Gastroesophageal sphincter (tissue), 4 donors: ENCODE results near the gene ECPAS. TPM values are rescaled to one million over a fixed set of nuclear protein-coding genes. Genes with fewer than 3 reads are reported as not detected.

ENCODE experiments used
- ATAC-seq: fragments of 150-250 bp; one replicate; pipeline ENCODE4 v1.9.1; 2016; ENCODE audit warnings: mild to moderate bottlenecking, moderate library complexity
- H3K27ac ChIP-seq, 4 donors: fragments of 200-600 bp; sonication (generic) in 3 of 4; 1 replicate in 3 of 4; 2 replicates in 1 of 4; pipeline ENCODE4 v1.5.1; 2016 to 2019
- H3K27me3 ChIP-seq: fragments of 200-600 bp; sonication (generic); one replicate; pipeline ENCODE4 v1.5.1; 2019
- H3K36me3 ChIP-seq, 2 donors: fragments of 200-600 bp; sonication (generic); one replicate each; pipeline ENCODE4 v1.5.1; 2019; ENCODE audit warnings: control low read depth in 1 of 2
- H3K4me1 ChIP-seq, 3 donors: fragments of 200-600 bp; sonication (generic); 1 replicate in 2 of 3; 2 replicates in 1 of 3; pipeline ENCODE4 v1.5.1; 2016 to 2019; ENCODE audit warnings: control low read depth in 2 of 3
- H3K4me3 ChIP-seq, 2 donors: fragments of 200-600 bp; sonication (generic); one replicate each; pipeline ENCODE4 v1.5.1; 2019; ENCODE audit warnings: mild to moderate bottlenecking in 1 of 2, moderate library complexity in 1 of 2
- H3K9me3 ChIP-seq, 3 donors: fragments of 200-600 bp; sonication (generic); one replicate each; pipeline ENCODE4 v1.5.1; 2017 to 2019; ENCODE audit warnings: control low read depth in 2 of 3
- CTCF ChIP-seq, 4 experiments: fragments of 200-600 bp in 2 of 4; fragments of 450-650 bp in 2 of 4; sonication (generic) in 1 of 4; IDR thresholded peaks; one replicate each; pipeline ENCODE4 v1.5.1; 2017 to 2019; ENCODE audit warnings: antibody characterized with exemption in 4 of 4, mild to moderate bottlenecking in 2 of 4, moderate library complexity in 2 of 4
- EP300 ChIP-seq: sonication (generic); formaldehyde crosslinking; IDR thresholded peaks from one replicate; pipeline ENCODE4 v1.6.1; 2017; ENCODE audit warnings: antibody characterized with exemption, mild to moderate bottlenecking
- POLR2A ChIP-seq, 2 donors: fragments of 450-650 bp; IDR thresholded peaks; one replicate each; pipeline ENCODE4 v1.6.1; 2017; ENCODE audit warnings: antibody characterized with exemption in 2 of 2, mild to moderate bottlenecking in 2 of 2, moderate library complexity in 1 of 2
- POLR2AphosphoS5 ChIP-seq: sonication (generic); formaldehyde crosslinking; IDR thresholded peaks from one replicate; pipeline ENCODE4 v1.6.1; 2017; ENCODE audit warnings: antibody characterized with exemption
- WGBS, 2 donors: methylation state at CpG; one replicate each; pipeline ENCODE4 v1.1.5; 2018; ENCODE audit warnings: low coverage in 1 of 2; 5-methylcytosine and 5-hydroxymethylcytosine counted together
- total RNA-seq, 4 donors: library from RNA; depleted of rRNA; stranded (reverse); fragments of >200 nt; gene quantifications; one replicate each; pipeline ENCODE4 v1.1.0, GENCODE V29; 2016

Gene ECPAS
- total RNA-seq, 4 donors from 2014 or later, result 75.5 to 114 (median 94.3) TPM

GRCh38 chr9:111483439-111483857 is 735 bp downstream of the ECPAS start:
- ATAC-seq, result peak; percentile 62
- Histone ChIP-seq H3K27me3 (no peaks in the 10 kb centered on the region), H3K4me3 (peak overlapping the region; percentile 75 to 95), H3K27ac (peak overlapping the region; percentile 89 to 100 (median 95)), H3K4me1 (peaks cover 0 to 47% (median 8%) of the 10 kb centered on the region in 3 donors), H3K9me3 (no peaks in the 10 kb centered on the region), H3K36me3 (no peaks in the 10 kb centered on the region)
- TF ChIP-seq POLR2AphosphoS5 (no peak), CTCF (IDR thresholded peaks at IDR 0.05) (no peak), POLR2A (IDR thresholded peaks at IDR 0.05) (peak in 1 of 2 donors; percentile 44), EP300 (no peak)
- WGBS, 2 donors, result 0% methylated on average over 1 of the region's 78 CpGs; no CpG with 5 or more reads in 1 of the 2 donors

- Histone ChIP-seq H3K36me3 (no peaks in the 10 kb centered on the region), H3K4me1 (peaks cover 0 to 53% (median 8%) of the 10 kb centered on the region in 3 donors), H3K9me3 (no peaks in the 10 kb centered on the region), H3K27me3 (no peaks in the 10 kb centered on the region), H3K4me3 (peak overlapping the region; percentile 75 to 95), H3K27ac (peak overlapping the region; percentile 89 to 100 (median 95))
- peak; percentile 73 for ATAC-seq
- 0% methylated on average over 42 of the region's 76 CpGs; no CpG with 5 or more reads in 1 of the 2 donors for WGBS, 2 donors
- TF ChIP-seq POLR2A (IDR thresholded peaks at IDR 0.05), result peak; percentile 28 to 44
- no peak for TF ChIP-seq EP300
- TF ChIP-seq POLR2AphosphoS5, result peak; percentile 64
- TF ChIP-seq CTCF (IDR thresholded peaks at IDR 0.05), result no peak
These were observed 1.3 kb downstream of the ECPAS start for GRCh38 chr9:111482694-111483438.

GRCh38 chr9:111481885-111482636 is 2.1 kb downstream of the ECPAS start:
- no peaks in the 10 kb centered on the region for H3K36me3 ChIP-seq
- H3K27ac ChIP-seq, result peak overlapping the region; percentile 11 to 100 (median 95)
- 40 to 43% methylated on average over 13 of the region's 13 CpGs for whole genome bisulfite sequencing, 2 donors
- no peaks in the 10 kb centered on the region for H3K27me3 ChIP-seq
- H3K4me3 ChIP-seq, result peak overlapping the region; percentile 75 to 95
- ATAC-seq, result no peak
- peaks cover 0 to 58% (median 8%) of the 10 kb centered on the region in 3 donors for H3K4me1 ChIP-seq
- no peak for TF ChIP-seq POLR2A (IDR thresholded peaks at IDR 0.05)
- H3K9me3 ChIP-seq, result no peaks in the 10 kb centered on the region

GRCh38 chr9:111477677-111478076 is 6.5 kb downstream of the ECPAS start:
- ATAC-seq, result no peak
- peaks cover 0 to 80% (median 11%) of the 10 kb centered on the region in 3 donors for H3K4me1 ChIP-seq
- WGBS, 2 donors, result 83 to 86% methylated on average over 1 to 2 of the region's 3 CpGs
- H3K4me3 ChIP-seq, result no peak overlapping the region
- TF ChIP-seq POLR2AphosphoS5 (no peak), EP300 (no peak), CTCF (IDR thresholded peaks at IDR 0.05) (no peak), POLR2A (IDR thresholded peaks at IDR 0.05) (no peak)
- no peaks in the 10 kb centered on the region for H3K27me3 ChIP-seq
- no peak overlapping the region for H3K27ac ChIP-seq
- H3K36me3 ChIP-seq, result no peaks in the 10 kb centered on the region
- H3K9me3 ChIP-seq, result no peaks in the 10 kb centered on the region

GRCh38 chr9:111475195-111475594 is 9.0 kb downstream of the ECPAS start:
- no peaks in the 10 kb centered on the region for H3K36me3 ChIP-seq
- H3K4me1 ChIP-seq, result peaks cover 0 to 66% (median 6%) of the 10 kb centered on the region in 3 donors
- no peaks in the 10 kb centered on the region for H3K27me3 ChIP-seq
- no peak for ATAC-seq
- no peak for TF ChIP-seq POLR2AphosphoS5
- TF ChIP-seq POLR2A (IDR thresholded peaks at IDR 0.05), result no peak
- TF ChIP-seq CTCF (IDR thresholded peaks at IDR 0.05), result no peak
- TF ChIP-seq EP300, result no peak
- no peak overlapping the region for H3K27ac ChIP-seq
- H3K9me3 ChIP-seq, result no peaks in the 10 kb centered on the region
- no peak overlapping the region for H3K4me3 ChIP-seq
- WGBS, 2 donors, result 65 to 66% methylated on average over 2 of the region's 2 CpGs
